Epithelial cell of umbilical artery (primary cell): ENCODE data around the gene ERICH3. TPM values are rescaled to one million over a fixed set of nuclear protein-coding genes. Genes with fewer than 3 reads are reported as not detected.

Source experiments
- total RNA-seq: library from RNA; depleted of rRNA; stranded (reverse); fragments of >200 nt; gene quantifications from 2 replicates; pipeline ENCODE4 v1.2.3, GENCODE V29; 2014

Gene ERICH3
- total RNA-seq = not detected in 2 replicates

DNA sequence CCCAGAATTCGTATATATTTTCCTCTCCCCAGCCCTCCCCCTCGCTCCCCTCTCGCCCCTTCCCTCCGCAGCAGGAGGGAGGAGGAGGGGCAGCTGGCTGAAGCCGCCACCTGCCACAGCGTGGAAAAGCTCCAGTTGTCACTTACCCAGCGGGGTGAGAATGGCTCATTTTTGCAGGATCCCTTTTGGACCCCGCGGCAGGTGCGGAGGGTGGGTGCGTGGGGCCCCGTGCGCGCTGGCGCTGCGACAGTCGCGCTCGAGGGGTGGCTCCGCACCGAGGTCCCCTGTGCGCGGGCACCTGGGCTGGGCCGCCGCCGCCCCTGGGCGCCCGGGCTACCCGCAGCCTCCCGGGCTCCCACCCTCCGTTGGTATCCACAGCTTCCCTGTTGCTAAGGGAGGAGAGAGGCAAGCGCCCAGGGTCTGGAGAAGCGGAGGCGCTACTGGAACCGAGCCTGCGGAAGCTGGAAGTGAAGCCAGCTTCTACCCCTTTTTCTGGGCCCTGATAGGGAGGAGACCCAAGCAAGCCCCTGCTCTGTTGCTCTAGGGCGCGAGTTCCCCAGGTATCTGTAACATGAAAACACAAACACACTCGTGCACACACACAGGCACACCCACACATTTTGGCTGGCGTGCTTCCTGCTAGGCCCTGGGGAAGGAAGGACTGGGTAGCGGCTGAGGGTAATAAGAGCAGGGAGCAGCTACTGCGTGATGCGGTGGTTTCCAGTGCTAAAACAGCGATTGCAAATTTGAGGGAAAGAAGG, at the start of gene ERICH3:
ERICH3 (minus strand) TSS at position 442 of the 761 bp plus-strand sequence; CDS start at position 169, 273 bp downstream.

Other genes with a start within 250 kb of the ERICH3 start
- not detected in 2 replicates for gene LRRC53, start 161.2 kb downstream of the ERICH3 start, total RNA-seq
- gene CRYZ, start 59.3 kb upstream of the ERICH3 start, total RNA-seq = 38.7 and 52.7 TPM in 2 replicates
- gene TYW3, start 59.4 kb upstream of the ERICH3 start, total RNA-seq = 17.5 and 22.2 TPM in 2 replicates